Mammary epithelial cell (primary cell): ENCODE data around the gene TPX2.

Experiments
- CTCF ChIP-seq, 2 donors: IDR thresholded peaks in 1 of 2; conservative IDR thresholded peaks in 1 of 2; 2 replicates each; pipeline ENCODE4 v1.5.1; 2011 to 2012; ENCODE audit warnings: inconsistent platforms in 2 of 2, low read length in 2 of 2, mild to moderate bottlenecking in 2 of 2, control low read depth in 1 of 2, low read depth in 1 of 2; ENCODE audit not compliant: insufficient read depth in 1 of 2; ENCODE audit errors: extremely low read depth in 1 of 2
- EZH2 ChIP-seq: IDR thresholded peaks from 2 replicates; pipeline ENCODE4 v1.6.1; 2012; ENCODE audit warnings: low read length, inconsistent platforms, borderline replicate concordance

- no peak for TF ChIP-seq CTCF (conservative IDR thresholded peaks at IDR 0.05 in 1 of 2, IDR thresholded peaks at IDR 0.05 in 1 of 2; ENCODE audit: extremely low read depth in 1 of 2, insufficient read depth in 1 of 2, low read depth in 1 of 2, low read length in 2 of 2)
- no peak for TF ChIP-seq EZH2
These were observed 43.0 kb upstream of the TPX2 start for GRCh38 chr20:31695849-31696804.
